Measurements from ENCODE around the gene RBFOX2. TPM values are rescaled to one million over a fixed set of nuclear protein-coding genes. Genes with fewer than 3 reads are reported as not detected.

Gene RBFOX2
- total RNA-seq, 4 donors from 2014 or later, result 50.2 to 75.6 (median 71.4) TPM

DNA sequence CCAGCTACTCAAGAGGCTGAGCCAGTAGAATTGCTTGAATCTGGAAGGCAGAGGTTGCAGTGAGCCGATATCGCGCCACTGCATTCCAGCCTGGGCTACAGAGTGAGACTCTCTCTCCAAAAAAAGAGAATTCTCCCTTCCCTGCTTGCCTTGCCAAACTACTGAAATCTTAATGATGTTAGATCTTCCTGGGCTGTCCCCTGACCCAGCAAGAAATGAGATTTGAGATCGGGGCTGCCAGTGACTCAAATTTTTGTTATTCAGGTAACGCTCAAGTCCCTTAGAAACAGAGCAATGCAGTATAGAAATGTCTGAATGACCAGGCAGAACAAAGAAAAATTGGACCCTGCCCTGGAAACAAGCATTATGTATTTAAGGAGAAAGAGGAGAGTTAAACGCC lies 4.0 kb upstream of the RBFOX2 start:
- WGBS, 2 donors, result 88 to 93% methylated on average over 6 of the region's 6 CpGs
- H3K27ac ChIP-seq, result no peak overlapping the region
- H3K27me3 ChIP-seq, result no peaks in the 10 kb centered on the region
- no peak overlapping the region for H3K4me3 ChIP-seq
- peaks cover 0 to 24% (median under 1%) of the 10 kb centered on the region in 4 donors for H3K4me1 ChIP-seq
- no peaks in the 10 kb centered on the region for H3K36me3 ChIP-seq
- no peak for DNase-seq (ENCODE audit: low spot score in 2 of 2)
- no peaks in the 10 kb centered on the region for H3K9me3 ChIP-seq
- TF ChIP-seq CTCF (IDR thresholded peaks at IDR 0.05) (no peak), EP300 (IDR thresholded peaks at IDR 0.05) (no peak), POLR2A (IDR thresholded peaks at IDR 0.05) (no peak)

DNA sequence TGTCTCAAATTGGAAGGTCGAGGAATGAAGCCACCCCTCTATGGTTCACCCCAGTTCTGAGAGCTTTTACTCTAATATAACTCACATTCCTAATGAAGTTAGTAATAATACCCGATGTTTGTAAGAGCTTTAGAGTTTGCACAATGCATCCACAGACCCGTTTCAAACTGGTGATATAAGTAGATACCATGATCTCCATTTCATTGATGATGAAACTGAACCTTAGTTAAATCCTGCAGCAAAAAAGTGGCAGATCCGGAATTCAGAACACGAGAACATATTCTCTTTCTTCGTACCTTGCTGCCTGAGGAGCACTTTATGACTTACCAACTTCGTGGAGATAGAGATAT lies 757 bp upstream of the RBFOX2 start:
- DNase-seq (ENCODE audit: low spot score in 2 of 2), result no peak
- Histone ChIP-seq H3K36me3 (no peaks in the 10 kb centered on the region), H3K4me3 (peak overlapping the region; percentile 44 to 86 (median 66)), H3K4me1 (peaks cover 0 to 32% (median 10%) of the 10 kb centered on the region in 4 donors), H3K9me3 (no peaks in the 10 kb centered on the region), H3K27ac (peak overlapping the region; percentile 70 to 94 (median 88)), H3K27me3 (no peaks in the 10 kb centered on the region)
- 25 to 53% methylated on average over 7 of the region's 7 CpGs for WGBS, 2 donors
- TF ChIP-seq CTCF (IDR thresholded peaks at IDR 0.05) (no peak), POLR2A (IDR thresholded peaks at IDR 0.05) (no peak), EP300 (IDR thresholded peaks at IDR 0.05) (no peak)

GRCh38 chr22:36027935-36028645 lies 534 bp downstream of the RBFOX2 start:
- DNase-seq (ENCODE audit: low spot score in 2 of 2), result peak in 1 of 2 donors; percentile 8

DNA sequence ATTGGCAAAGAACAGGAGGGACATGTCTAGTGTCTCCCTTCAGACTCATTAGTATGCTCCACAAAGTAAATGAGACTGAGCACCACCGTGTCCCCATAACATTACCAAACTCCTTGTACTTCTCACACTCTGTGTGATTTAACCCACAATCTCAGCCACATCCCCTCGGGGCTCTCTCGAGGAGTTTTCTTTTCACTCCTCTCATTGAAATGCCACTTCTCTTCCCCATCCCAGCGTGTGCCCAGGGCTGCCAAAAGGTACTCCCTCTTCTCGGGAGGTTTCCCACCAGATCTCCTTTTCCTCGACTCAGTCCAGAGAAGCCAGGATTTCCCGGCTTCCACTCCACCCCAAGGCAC lies 1.1 kb downstream of the RBFOX2 start:
- Histone ChIP-seq H3K4me1 (peaks cover 0 to 48% (median 14%) of the 10 kb centered on the region in 4 donors), H3K9me3 (no peaks in the 10 kb centered on the region), H3K27ac (peak overlapping the region; percentile 70 to 96 (median 90)), H3K36me3 (no peaks in the 10 kb centered on the region), H3K4me3 (peak overlapping the region; percentile 47 to 86 (median 82)), H3K27me3 (no peaks in the 10 kb centered on the region)
- TF ChIP-seq EP300 (IDR thresholded peaks at IDR 0.05), result no peak
- no peak for TF ChIP-seq POLR2A (IDR thresholded peaks at IDR 0.05)
- TF ChIP-seq CTCF (IDR thresholded peaks at IDR 0.05), result no peak
- WGBS, 2 donors, result 0 to 1% methylated on average over 7 of the region's 7 CpGs
- DNase-seq (ENCODE audit: low spot score in 2 of 2), result peak in 1 of 2 donors; percentile 10

More at GRCh38 chr22:36027935-36028645, 534 bp downstream of the RBFOX2 start:
- Histone ChIP-seq H3K9me3 (no peaks in the 10 kb centered on the region), H3K4me3 (peak overlapping the region; percentile 47 to 86 (median 82)), H3K27ac (peak overlapping the region; percentile 70 to 96 (median 90)), H3K4me1 (peaks cover 0 to 43% (median 10%) of the 10 kb centered on the region in 4 donors), H3K27me3 (no peaks in the 10 kb centered on the region), H3K36me3 (no peaks in the 10 kb centered on the region)
- WGBS, 2 donors, result 1% methylated on average over 31 to 54 of the region's 87 CpGs
- TF ChIP-seq POLR2A (IDR thresholded peaks at IDR 0.05), result no peak
- TF ChIP-seq EP300 (IDR thresholded peaks at IDR 0.05), result no peak
- TF ChIP-seq CTCF (IDR thresholded peaks at IDR 0.05), result no peak

DNA sequence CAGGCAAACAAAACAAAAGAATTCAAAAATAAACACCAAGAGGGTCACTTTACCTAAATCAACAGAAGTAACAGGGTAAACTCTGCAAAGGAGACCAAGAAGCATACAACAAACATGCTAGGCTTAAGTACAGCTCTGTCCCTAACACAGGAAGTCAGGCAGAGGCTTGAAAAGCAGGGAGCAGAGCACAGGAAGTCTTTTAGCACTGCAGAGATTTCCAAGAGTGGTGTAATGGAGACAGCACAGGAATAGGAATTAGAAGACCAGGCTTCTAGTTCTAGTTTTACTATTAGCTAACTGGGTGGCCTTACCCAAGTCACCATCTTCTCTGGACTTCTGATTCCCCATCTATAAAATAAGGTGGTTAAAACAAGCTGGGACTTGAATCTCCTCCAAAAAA lies 1.9 kb downstream of the RBFOX2 start:
- TF ChIP-seq EP300 (IDR thresholded peaks at IDR 0.05) (no peak), POLR2A (IDR thresholded peaks at IDR 0.05) (no peak)
- peak overlapping the region in 3 of 4 donors; percentile 70 to 96 (median 94) for H3K27ac ChIP-seq
- H3K4me1 ChIP-seq, result peaks cover 0 to 56% (median 18%) of the 10 kb centered on the region in 4 donors

More for the DNA sequence above, 1.9 kb downstream of the RBFOX2 start:
- Histone ChIP-seq H3K36me3 (no peaks in the 10 kb centered on the region), H3K27me3 (no peaks in the 10 kb centered on the region), H3K9me3 (no peaks in the 10 kb centered on the region), H3K4me3 (peak overlapping the region in 3 of 4 donors; percentile 81 to 86 (median 84))
- DNase-seq (ENCODE audit: low spot score in 2 of 2), result no peak

Measured in tibial nerve (tissue), 4 donors.